Epithelial cell of esophagus (primary cell): ENCODE data around the gene MAP2K5.

ENCODE experiments used
- DNase-seq: peaks from one replicate; pipeline ENCODE4 v3.0.0; 2010; ENCODE audit warnings: low read depth
- H3K4me3 ChIP-seq: 2 replicates; pipeline ENCODE4 v1.5.1; 2011; ENCODE audit warnings: mild to moderate bottlenecking, low read length, control low read depth
- CTCF ChIP-seq: IDR thresholded peaks from 2 replicates; pipeline ENCODE4 v1.5.1; 2011; ENCODE audit warnings: low read depth, mild to moderate bottlenecking, low read length, control low read depth, inconsistent platforms; ENCODE audit not compliant: insufficient read depth; ENCODE audit errors: missing control alignments

MAP2K5 gene

GRCh38 chr15:67829647-67830504, 287.4 kb downstream of the MAP2K5 start:
- H3K4me3 ChIP-seq = no peak overlapping the region
- TF ChIP-seq CTCF = no peak
- no peak for DNase-seq

- no peak overlapping the region for H3K4me3 ChIP-seq
- DNase-seq = no peak
- TF ChIP-seq CTCF = no peak
Observed at GRCh38 chr15:67831363-67831762, 288.9 kb downstream of the MAP2K5 start.

GRCh38 chr15:67832031-67832551, 289.6 kb downstream of the MAP2K5 start:
- no peak for DNase-seq
- TF ChIP-seq CTCF = peak; percentile 34
- H3K4me3 ChIP-seq = no peak overlapping the region

GRCh38 chr15:67832897-67833709, 290.6 kb downstream of the MAP2K5 start:
- TF ChIP-seq CTCF = no peak
- DNase-seq = no peak
- peak overlapping the region; percentile 21 for H3K4me3 ChIP-seq

- no peak overlapping the region for H3K4me3 ChIP-seq
- peak; percentile 59 for TF ChIP-seq CTCF
- DNase-seq = peak; percentile 46
Observed at GRCh38 chr15:67833710-67834511, 291.4 kb downstream of the MAP2K5 start.

- no peak for TF ChIP-seq CTCF
- no peak overlapping the region for H3K4me3 ChIP-seq
- no peak for DNase-seq
Observed at GRCh38 chr15:67834581-67835296, 292.2 kb downstream of the MAP2K5 start.
